ENCODE data around the gene KAT8. TPM values are rescaled to one million over a fixed set of nuclear protein-coding genes. Genes with fewer than 3 reads are reported as not detected.

The KAT8 gene
- total and polyA plus RNA-seq, 9 of the 15 experiments (the other 6 are each of a cell fraction or from before 2014, with no cell fraction given), result 10.0 to 98.5 (median 76.4) TPM

DNA sequence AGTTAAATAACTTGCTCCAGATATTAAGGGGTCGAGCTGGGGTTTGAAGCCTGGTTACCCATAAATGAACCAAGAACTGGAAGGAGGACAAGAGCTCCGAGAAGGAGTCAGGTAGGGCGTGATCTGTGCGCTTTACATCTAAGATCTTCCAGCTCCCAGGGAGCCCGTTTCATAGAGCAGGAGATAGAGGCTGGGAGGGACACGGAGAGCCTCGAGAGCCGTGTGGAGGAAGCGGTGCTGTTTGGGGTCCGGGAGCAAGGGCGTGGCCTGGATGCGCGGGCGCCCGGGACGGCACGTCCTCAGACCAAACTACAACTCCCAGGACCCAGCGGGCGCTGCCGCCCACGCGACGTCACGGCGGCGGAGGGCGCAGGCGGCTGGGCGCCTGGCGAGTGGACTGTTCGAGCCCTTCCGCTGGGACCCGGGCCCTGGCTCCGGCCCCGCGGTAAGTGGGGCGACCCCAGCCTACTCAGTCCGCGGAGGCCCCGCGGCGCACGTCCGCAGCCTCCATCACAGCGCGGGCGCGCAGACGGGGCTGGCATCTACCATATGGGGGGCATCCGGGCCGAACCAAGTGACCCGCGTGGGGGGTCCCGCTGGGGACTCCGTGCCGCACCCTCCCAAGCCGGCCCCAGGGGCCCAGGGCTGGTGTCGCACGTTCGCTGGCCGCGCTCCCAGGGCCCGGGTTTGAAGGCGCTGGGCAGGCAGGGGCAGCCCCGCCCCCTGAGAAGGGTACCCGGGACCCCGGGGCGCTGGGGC, 9.2 kb upstream of the KAT8 start, which contains the start of gene BCKDK (continued):
- TF ChIP-seq, protein P1, sequence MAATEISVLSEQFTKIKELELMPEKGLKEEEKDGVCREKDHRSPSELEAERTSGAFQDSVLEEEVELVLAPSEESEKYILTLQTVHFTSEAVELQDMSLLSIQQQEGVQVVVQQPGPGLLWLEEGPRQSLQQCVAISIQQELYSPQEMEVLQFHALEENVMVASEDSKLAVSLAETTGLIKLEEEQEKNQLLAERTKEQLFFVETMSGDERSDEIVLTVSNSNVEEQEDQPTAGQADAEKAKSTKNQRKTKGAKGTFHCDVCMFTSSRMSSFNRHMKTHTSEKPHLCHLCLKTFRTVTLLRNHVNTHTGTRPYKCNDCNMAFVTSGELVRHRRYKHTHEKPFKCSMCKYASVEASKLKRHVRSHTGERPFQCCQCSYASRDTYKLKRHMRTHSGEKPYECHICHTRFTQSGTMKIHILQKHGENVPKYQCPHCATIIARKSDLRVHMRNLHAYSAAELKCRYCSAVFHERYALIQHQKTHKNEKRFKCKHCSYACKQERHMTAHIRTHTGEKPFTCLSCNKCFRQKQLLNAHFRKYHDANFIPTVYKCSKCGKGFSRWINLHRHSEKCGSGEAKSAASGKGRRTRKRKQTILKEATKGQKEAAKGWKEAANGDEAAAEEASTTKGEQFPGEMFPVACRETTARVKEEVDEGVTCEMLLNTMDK (IDR thresholded peaks at IDR 0.05; ENCODE audit: borderline replicate concordance, insufficient read depth, low read depth, low read length, poor library complexity, severe bottlenecking), result no peak
- peak; percentile 88 for TF ChIP-seq HNRNPL (IDR thresholded peaks at IDR 0.05; ENCODE audit: low read depth, low read length)
- no peak for TF ChIP-seq TCF7L2 (IDR thresholded peaks at IDR 0.05; ENCODE audit: low read depth, low read length)
- peak; percentile 78 for TF ChIP-seq FIP1L1 (IDR thresholded peaks at IDR 0.05; ENCODE audit: low read depth, low read length, poor library complexity, severe bottlenecking)
- TF ChIP-seq HDAC1 (IDR thresholded peaks at IDR 0.05), result 0 out of 4 replicates have a peak, but pooled peaks of 1 of the 2 experiments have one; percentile 38
- TF ChIP-seq ZNF143 (CRISPR knock-in tag; IDR thresholded peaks at IDR 0.05), result peak; percentile 92
- 0 out of 2 replicates have a peak, but pooled peaks have one; percentile 59 for TF ChIP-seq FOXP1 (CRISPR knock-in tag; IDR thresholded peaks at IDR 0.05)
- TF ChIP-seq, protein P2, sequence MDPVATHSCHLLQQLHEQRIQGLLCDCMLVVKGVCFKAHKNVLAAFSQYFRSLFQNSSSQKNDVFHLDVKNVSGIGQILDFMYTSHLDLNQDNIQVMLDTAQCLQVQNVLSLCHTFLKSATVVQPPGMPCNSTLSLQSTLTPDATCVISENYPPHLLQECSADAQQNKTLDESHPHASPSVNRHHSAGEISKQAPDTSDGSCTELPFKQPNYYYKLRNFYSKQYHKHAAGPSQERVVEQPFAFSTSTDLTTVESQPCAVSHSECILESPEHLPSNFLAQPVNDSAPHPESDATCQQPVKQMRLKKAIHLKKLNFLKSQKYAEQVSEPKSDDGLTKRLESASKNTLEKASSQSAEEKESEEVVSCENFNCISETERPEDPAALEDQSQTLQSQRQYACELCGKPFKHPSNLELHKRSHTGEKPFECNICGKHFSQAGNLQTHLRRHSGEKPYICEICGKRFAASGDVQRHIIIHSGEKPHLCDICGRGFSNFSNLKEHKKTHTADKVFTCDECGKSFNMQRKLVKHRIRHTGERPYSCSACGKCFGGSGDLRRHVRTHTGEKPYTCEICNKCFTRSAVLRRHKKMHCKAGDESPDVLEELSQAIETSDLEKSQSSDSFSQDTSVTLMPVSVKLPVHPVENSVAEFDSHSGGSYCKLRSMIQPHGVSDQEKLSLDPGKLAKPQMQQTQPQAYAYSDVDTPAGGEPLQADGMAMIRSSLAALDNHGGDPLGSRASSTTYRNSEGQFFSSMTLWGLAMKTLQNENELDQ (CRISPR knock-in tag; IDR thresholded peaks at IDR 0.05; ENCODE audit: borderline replicate concordance), result no peak
- TF ChIP-seq ESRRA (IDR thresholded peaks at IDR 0.05; ENCODE audit: borderline replicate concordance, low read depth), result peak; percentile 23; the same call in 1 of the 2 replicates
- TF ChIP-seq CBX5 (IDR thresholded peaks at IDR 0.05; ENCODE audit: borderline replicate concordance, low read depth), result no peak
- TF ChIP-seq ATF7 (IDR thresholded peaks at IDR 0.05), result peak; percentile 92
- peak; percentile 68 for TF ChIP-seq CREB3L1 (IDR thresholded peaks at IDR 0.05; ENCODE audit: borderline replicate concordance, low read depth)
- peak in 2 of 3 experiments; percentile 55 to 63 for TF ChIP-seq YY1 (IDR thresholded peaks at IDR 0.05; ENCODE audit: borderline replicate concordance in 1 of 3, control insufficient read depth in 1 of 3, extremely low read depth in 1 of 3, insufficient read depth in 3 of 3, insufficient read length in 1 of 3, insufficient replicate concordance in 2 of 3, low read depth in 1 of 3, low read length in 2 of 3)
- peak; percentile 74 for TF ChIP-seq RBFOX2 (IDR thresholded peaks at IDR 0.05; ENCODE audit: low read depth, low read length)
- no peak for TF ChIP-seq CBX3 (IDR thresholded peaks at IDR 0.05; ENCODE audit: borderline replicate concordance in 1 of 2, low read length in 2 of 2)
- 0 out of 2 replicates have a peak, but pooled peaks have one; percentile 31 for TF ChIP-seq GTF2F1 (IDR thresholded peaks at IDR 0.05; ENCODE audit: low read depth, low read length)
- peak; percentile 75 for TF ChIP-seq ZNF511 (CRISPR knock-in tag; IDR thresholded peaks at IDR 0.05)
